Measurements from ENCODE around the gene LSM2. TPM values are rescaled to one million over a fixed set of nuclear protein-coding genes. Genes with fewer than 3 reads are reported as not detected.
"Not testable (repeated sequence)": the region's sequence is repeated elsewhere in the genome, so short reads cannot be mapped to it uniquely, and the experiment has no call there.

The LSM2 gene
- total RNA-seq, 2 experiments from 2014 or later, result 12.6 to 13.7 TPM

GRCh38 chr6:31794294-31794865 lies 12.4 kb downstream of the LSM2 start:
- TF ChIP-seq, protein P1, sequence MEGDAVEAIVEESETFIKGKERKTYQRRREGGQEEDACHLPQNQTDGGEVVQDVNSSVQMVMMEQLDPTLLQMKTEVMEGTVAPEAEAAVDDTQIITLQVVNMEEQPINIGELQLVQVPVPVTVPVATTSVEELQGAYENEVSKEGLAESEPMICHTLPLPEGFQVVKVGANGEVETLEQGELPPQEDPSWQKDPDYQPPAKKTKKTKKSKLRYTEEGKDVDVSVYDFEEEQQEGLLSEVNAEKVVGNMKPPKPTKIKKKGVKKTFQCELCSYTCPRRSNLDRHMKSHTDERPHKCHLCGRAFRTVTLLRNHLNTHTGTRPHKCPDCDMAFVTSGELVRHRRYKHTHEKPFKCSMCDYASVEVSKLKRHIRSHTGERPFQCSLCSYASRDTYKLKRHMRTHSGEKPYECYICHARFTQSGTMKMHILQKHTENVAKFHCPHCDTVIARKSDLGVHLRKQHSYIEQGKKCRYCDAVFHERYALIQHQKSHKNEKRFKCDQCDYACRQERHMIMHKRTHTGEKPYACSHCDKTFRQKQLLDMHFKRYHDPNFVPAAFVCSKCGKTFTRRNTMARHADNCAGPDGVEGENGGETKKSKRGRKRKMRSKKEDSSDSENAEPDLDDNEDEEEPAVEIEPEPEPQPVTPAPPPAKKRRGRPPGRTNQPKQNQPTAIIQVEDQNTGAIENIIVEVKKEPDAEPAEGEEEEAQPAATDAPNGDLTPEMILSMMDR (IDR thresholded peaks at IDR 0.05), result no peak
- POLR2A ChIA-PET, result interaction anchor here (0.6 to 3.2 kb wide), 8 partner anchors 12 to 142 kb away, joined by 3 to 28 read pairs (median 11); partner anchors contain the start of genes BAG6, HSPA1A, HSPA1B and HSPA1L
- H3K4me1 Mint-ChIP-seq (ENCODE audit: low read depth), result peaks cover 42% of the 10 kb centered on the region
- H3K27ac Mint-ChIP-seq, result peak overlapping the region; percentile 54
- Histone ChIP-seq H3K9me3 (ENCODE audit: control insufficient read depth in 1 of 2, insufficient read depth in 1 of 2, low read length in 2 of 2) (no peaks in the 10 kb centered on the region), H3K27ac (ENCODE audit: low read depth in 1 of 2, low read length in 2 of 2) (peak overlapping the region; percentile 70 to 90), H3K4me3 (ENCODE audit: low read length) (peak overlapping the region; percentile 77), H3K36me3 (ENCODE audit: insufficient read depth, low read length) (peaks cover 11% of the 10 kb centered on the region), H3K4me1 (ENCODE audit: insufficient read depth, low read length) (peaks cover 51% of the 10 kb centered on the region), H3K27me3 (ENCODE audit: control insufficient read depth in 1 of 2, insufficient read depth in 2 of 2, low read length in 2 of 2) (no peaks in the 10 kb centered on the region)
- DNase-seq (peak in 2 of 14 experiments; percentile 45 to 47), ATAC-seq (ENCODE audit: poor library complexity) (no peak)
- H3K36me3 Mint-ChIP-seq (ENCODE audit: low read depth), result peaks cover 41% of the 10 kb centered on the region
- no peaks in the 10 kb centered on the region for H3K9me3 Mint-ChIP-seq
- CTCF ChIA-PET, result interaction anchor here (1.7 to 2.4 kb wide), 3 partner anchors 12 to 141 kb away, joined by 4 to 27 read pairs (median 9); partner anchors contain the start of genes DDAH2 and LSM2
- no peaks in the 10 kb centered on the region for H3K27me3 Mint-ChIP-seq
- intact Hi-C loops (cut with DNase I, micrococcal nuclease), result loop anchor here (2.0 kb wide), 4 partner anchors 20 to 64 kb away; partner anchors contain the start of genes HSPA1A (in 1 of the 2), HSPA1B (in 1 of the 2) and HSPA1L (in 1 of the 2)
- H3K4me3 Mint-ChIP-seq, result peak overlapping the region; percentile 78

- H3K36me3 Mint-ChIP-seq (ENCODE audit: low read depth), result peaks cover 46% of the 10 kb centered on the region
- H3K4me3 ChIP-seq (ENCODE audit: low read length); H3K27me3 Mint-ChIP-seq; H3K9me3 ChIP-seq (ENCODE audit: control insufficient read depth in 1 of 2, insufficient read depth in 1 of 2, low read length in 2 of 2); H3K9me3 Mint-ChIP-seq; H3K27me3 ChIP-seq (ENCODE audit: control insufficient read depth in 1 of 2, insufficient read depth in 2 of 2, low read length in 2 of 2); H3K27ac ChIP-seq (ENCODE audit: low read depth in 1 of 2, low read length in 2 of 2); ATAC-seq (ENCODE audit: poor library complexity); CTCF ChIA-PET; DNase-seq: not testable (repeated sequence)
- peaks cover 42% of the 10 kb centered on the region for H3K4me1 Mint-ChIP-seq (ENCODE audit: low read depth)
- Histone ChIP-seq H3K4me1 (ENCODE audit: insufficient read depth, low read length) (peaks cover 52% of the 10 kb centered on the region), H3K36me3 (ENCODE audit: insufficient read depth, low read length) (peaks cover 13% of the 10 kb centered on the region)
- peak overlapping the region; percentile 78 for H3K4me3 Mint-ChIP-seq
- H3K27ac Mint-ChIP-seq, result peak overlapping the region; percentile 79
- intact Hi-C loops (cut with DNase I, micrococcal nuclease), result loop anchor here (2.0 kb wide), 4 partner anchors 21 to 63 kb away; partner anchors contain the start of genes HSPA1A (in 1 of the 2), HSPA1B (in 1 of the 2) and HSPA1L (in 1 of the 2)
- POLR2A ChIA-PET, result interaction anchor here (0.6 kb wide), 1 partner anchor 141 kb away, joined by 3 read pairs; the partner anchor contains the start of gene BAG6
Observed at GRCh38 chr6:31793927-31794245, 12.9 kb downstream of the LSM2 start.

GRCh38 chr6:31792761-31793171 lies 14.0 kb downstream of the LSM2 start:
- no peaks in the 10 kb centered on the region for H3K27me3 Mint-ChIP-seq

More at GRCh38 chr6:31792761-31793171, 14.0 kb downstream of the LSM2 start:
- no peaks in the 10 kb centered on the region for H3K9me3 Mint-ChIP-seq
- H3K4me3 Mint-ChIP-seq, result no peak overlapping the region
- Histone ChIP-seq H3K4me3 (ENCODE audit: low read length) (no peak overlapping the region), H3K4me1 (ENCODE audit: insufficient read depth, low read length) (peaks cover 45% of the 10 kb centered on the region), H3K9me3 (ENCODE audit: control insufficient read depth in 1 of 2, insufficient read depth in 1 of 2, low read length in 2 of 2) (no peaks in the 10 kb centered on the region), H3K27me3 (ENCODE audit: control insufficient read depth in 1 of 2, insufficient read depth in 2 of 2, low read length in 2 of 2) (no peaks in the 10 kb centered on the region), H3K36me3 (ENCODE audit: insufficient read depth, low read length) (peaks cover 13% of the 10 kb centered on the region), H3K27ac (ENCODE audit: low read depth in 1 of 2, low read length in 2 of 2) (no peak overlapping the region)
- ChIA-PET POLR2A (no interaction called here), CTCF (no interaction called here)
- TF ChIP-seq, protein P1 (IDR thresholded peaks at IDR 0.05), result no peak
- intact Hi-C loops (cut with DNase I, micrococcal nuclease), result no loop called here
- H3K27ac Mint-ChIP-seq, result no peak overlapping the region
- H3K4me1 Mint-ChIP-seq (ENCODE audit: low read depth), result peaks cover 36% of the 10 kb centered on the region
- DNase-seq, result peak in 1 of 14 experiments; percentile 49
- peaks cover 45% of the 10 kb centered on the region for H3K36me3 Mint-ChIP-seq (ENCODE audit: low read depth)
- ATAC-seq (ENCODE audit: poor library complexity), result no peak

Data from CD4-positive, alpha-beta T cell (primary cell).